Cardiac muscle cell (in vitro differentiated cells and primary cell): ENCODE results near the gene BCL11A. TPM values are rescaled to one million over a fixed set of nuclear protein-coding genes. Genes with fewer than 3 reads are reported as not detected.
A peak's percentile ranks its signal among the peaks of the same experiment; 100 is the strongest.

Source experiments
- DNase-seq, 2 donors: peaks; one replicate each; pipeline versions ENCODE4 v3.0.0 to v3.0.0-alpha.2; 2010 to 2017; ENCODE audit warnings: low read depth in 1 of 2, low spot score in 1 of 2
- H3K27ac ChIP-seq: fragments of 200-600 bp; sonication (generic); 2 replicates; pipeline ENCODE4 v1.5.1; 2016
- H3K27me3 ChIP-seq: fragments of 200-600 bp; sonication (generic); 2 replicates; pipeline ENCODE4 v1.6.0; 2016; ENCODE audit warnings: control low read depth
- H3K36me3 ChIP-seq: fragments of 200-600 bp; sonication (generic); 2 replicates; pipeline ENCODE4 v1.5.1; 2016; ENCODE audit warnings: control low read depth
- H3K4me1 ChIP-seq: fragments of 200-600 bp; sonication (generic); 2 replicates; pipeline ENCODE4 v1.8.1; 2017; ENCODE audit warnings: low read depth, mild to moderate bottlenecking, mixed run types
- H3K4me3 ChIP-seq: fragments of 200-600 bp; sonication (generic); 2 replicates; pipeline ENCODE4 v1.5.1; 2016; ENCODE audit warnings: mild to moderate bottlenecking
- H3K9me3 ChIP-seq: fragments of 200-600 bp; sonication (generic); 2 replicates; pipeline ENCODE4 v1.5.1; 2017; ENCODE audit warnings: low read depth, mild to moderate bottlenecking, control low read depth
- CTCF ChIP-seq: IDR thresholded peaks from 2 replicates; pipeline ENCODE4 v1.5.1; 2012; ENCODE audit warnings: low read depth, mild to moderate bottlenecking, low read length
- polyA plus RNA-seq: library from polyadenylated mRNA; unstranded; fragments of >200 nt; fragmentation: Nextera tagmentation; extraction: Ambion mirVana; gene quantifications from 2 replicates; pipeline ENCODE4 v1.2.1, GENCODE V29; 2016
- total RNA-seq: library from RNA; depleted of rRNA; stranded (reverse); fragments of >200 nt; gene quantifications from 2 replicates; pipeline ENCODE4 v1.2.3, GENCODE V29; 2016

BCL11A gene
- total and polyA plus RNA-seq, 2 experiments from 2014 or later = 15.7 to 19.8 TPM

GRCh38 chr2:60406192-60406591 is 147.3 kb downstream of the BCL11A start:
- Histone ChIP-seq H3K4me3 (no peak overlapping the region), H3K4me1 (peaks cover 41% of the 10 kb centered on the region), H3K27me3 (no peaks in the 10 kb centered on the region), H3K27ac (peak overlapping the region; percentile 10), H3K9me3 (no peaks in the 10 kb centered on the region), H3K36me3 (no peaks in the 10 kb centered on the region)
- peak; percentile 32 to 45 for DNase-seq
- no peak for TF ChIP-seq CTCF

GRCh38 chr2:60405271-60405919 is 148.1 kb downstream of the BCL11A start:
- H3K27me3 ChIP-seq = no peaks in the 10 kb centered on the region

More at GRCh38 chr2:60405271-60405919, 148.1 kb downstream of the BCL11A start:
- TF ChIP-seq CTCF = no peak
- H3K27ac ChIP-seq = peak overlapping the region; percentile 10
- peaks cover 33% of the 10 kb centered on the region for H3K4me1 ChIP-seq
- no peaks in the 10 kb centered on the region for H3K9me3 ChIP-seq
- H3K4me3 ChIP-seq = no peak overlapping the region
- no peaks in the 10 kb centered on the region for H3K36me3 ChIP-seq
- peak in 1 of 2 donors; percentile 22 for DNase-seq

Other genes with a start within 250 kb of the BCL11A start
- gene PAPOLG, start 202.6 kb upstream of the BCL11A start, total RNA-seq = 13.3 and 13.6 TPM in 2 replicates
- gene PAPOLG, start 202.6 kb upstream of the BCL11A start, polyA plus RNA-seq = 8.6 and 16.0 TPM in 2 replicates